HEK293T (cell line): Measurements from ENCODE around the gene OPHN1.

Experiments
- ARNT ChIP-seq: fragments of 450-650 bp; IDR thresholded peaks from 2 replicates; pipeline ENCODE4 v1.6.1; 2017; ENCODE audit warnings: mild to moderate bottlenecking
- BHLHE40 ChIP-seq: fragments of 450-650 bp; IDR thresholded peaks from 2 replicates; pipeline ENCODE4 v1.6.1; 2016; ENCODE audit warnings: mild to moderate bottlenecking, moderate library complexity, borderline replicate concordance
- CTBP1 ChIP-seq: fragments of 450-650 bp; IDR thresholded peaks from 2 replicates; pipeline ENCODE4 v1.6.1; 2016; ENCODE audit warnings: borderline replicate concordance
- ELF4 ChIP-seq: fragments of 450-650 bp; IDR thresholded peaks from 2 replicates; pipeline ENCODE4 v1.6.1; 2017; ENCODE audit warnings: antibody characterized with exemption
- FOXA1 ChIP-seq: fragments of 450-650 bp; IDR thresholded peaks from 2 replicates; pipeline ENCODE4 v1.6.1; 2016; ENCODE audit warnings: mild to moderate bottlenecking
- FOXK2 ChIP-seq: fragments of 450-650 bp; IDR thresholded peaks from 2 replicates; pipeline ENCODE4 v1.6.1; 2016; ENCODE audit warnings: mild to moderate bottlenecking
- FOXM1 ChIP-seq: fragments of 450-650 bp; IDR thresholded peaks from 2 replicates; pipeline ENCODE4 v1.6.1; 2017; ENCODE audit warnings: mild to moderate bottlenecking, borderline replicate concordance
- SP1 ChIP-seq: fragments of 450-650 bp; IDR thresholded peaks from 2 replicates; pipeline ENCODE4 v1.6.1; 2017
- SUZ12 ChIP-seq: fragments of 450-650 bp; IDR thresholded peaks from 2 replicates; pipeline ENCODE4 v1.6.1; 2016; ENCODE audit warnings: mild to moderate bottlenecking
- TARDBP ChIP-seq: fragments of 450-650 bp; IDR thresholded peaks from 2 replicates; pipeline ENCODE4 v1.6.1; 2016
- ZNF384 ChIP-seq: fragments of 450-650 bp; IDR thresholded peaks from 2 replicates; pipeline ENCODE4 v1.6.1; 2016

GRCh38 chrX:68234171-68234910 lies 199.0 kb downstream of the OPHN1 start:
- no peak for TF ChIP-seq ARNT
- no peak for TF ChIP-seq SP1
- no peak for TF ChIP-seq CTBP1
- peak; percentile 87 for TF ChIP-seq ZNF384
- TF ChIP-seq FOXA1: no peak
- no peak for TF ChIP-seq FOXK2
- TF ChIP-seq FOXM1: no peak
- TF ChIP-seq BHLHE40: no peak
- TF ChIP-seq TARDBP: no peak
- TF ChIP-seq ELF4: no peak
- TF ChIP-seq SUZ12: no peak
